GM19468 (cell line): ENCODE data around the gene MS4A6A.
"Not testable (repeated sequence)": the region's sequence is repeated elsewhere in the genome, so short reads cannot be mapped to it uniquely, and the experiment has no call there.

Experiments used
- ATAC-seq: cut with Tn5 transposase; IDR thresholded peaks from one replicate; pipeline ENCODE4 v1.9.1; 2021; ENCODE audit warnings: mild to moderate bottlenecking, moderate library complexity, moderate number of reproducible peaks; ENCODE audit not compliant: unreplicated experiment; ENCODE audit errors: extremely low read depth

MS4A6A gene, protein sequence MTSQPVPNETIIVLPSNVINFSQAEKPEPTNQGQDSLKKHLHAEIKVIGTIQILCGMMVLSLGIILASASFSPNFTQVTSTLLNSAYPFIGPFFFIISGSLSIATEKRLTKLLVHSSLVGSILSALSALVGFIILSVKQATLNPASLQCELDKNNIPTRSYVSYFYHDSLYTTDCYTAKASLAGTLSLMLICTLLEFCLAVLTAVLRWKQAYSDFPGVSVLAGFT

GRCh38 chr11:60182541-60183330 is at the start of gene MS4A6A:
TSS of gene MS4A6A (minus strand) at chr11:60183083. CDS start at chr11:60181727, 1,356 bp downstream.
- ATAC-seq: no peak

DNA sequence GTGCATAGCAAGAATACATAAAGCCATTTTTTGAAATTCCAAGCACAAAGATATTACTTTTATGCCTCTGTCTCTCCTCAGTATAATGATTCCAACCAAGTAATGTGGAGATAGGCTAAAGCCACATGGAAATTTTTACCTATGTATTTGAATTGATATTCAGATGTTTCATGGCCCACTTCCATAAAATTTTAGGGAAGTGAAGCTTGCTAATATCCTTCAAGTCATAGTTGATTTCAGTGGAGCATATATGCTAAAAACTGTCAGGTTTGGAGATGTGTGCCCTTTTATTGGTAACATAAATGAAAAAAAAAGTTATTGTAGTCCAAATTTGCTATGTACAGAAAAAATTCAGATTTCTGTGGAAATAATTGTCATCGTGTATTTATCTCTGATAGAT is 47.8 kb upstream of the MS4A6A start:
- no peak for ATAC-seq

DNA sequence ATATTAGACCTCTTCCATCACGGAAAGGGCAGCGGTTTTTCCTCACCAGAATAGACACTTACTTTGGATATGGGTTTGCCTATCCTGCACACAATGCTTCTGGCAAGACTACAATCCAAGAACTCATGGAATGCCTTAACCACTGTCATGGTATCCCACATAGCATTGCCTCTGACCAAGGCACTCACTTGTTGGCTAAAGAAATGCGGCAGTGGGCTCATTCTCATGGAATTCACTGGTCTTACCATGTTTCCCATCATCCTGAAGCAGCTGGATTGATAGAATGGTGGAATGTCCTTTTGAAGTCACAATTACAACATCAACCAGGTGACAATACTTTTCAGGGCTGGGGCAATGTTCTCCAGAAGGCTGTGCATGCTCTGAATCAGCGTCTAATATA is 39.3 kb upstream of the MS4A6A start:
- no peak for ATAC-seq

GRCh38 chr11:60221692-60222091 is 38.8 kb upstream of the MS4A6A start:
- no peak for ATAC-seq

GRCh38 chr11:60221181-60221580 is 38.3 kb upstream of the MS4A6A start:
- no peak for ATAC-seq

DNA sequence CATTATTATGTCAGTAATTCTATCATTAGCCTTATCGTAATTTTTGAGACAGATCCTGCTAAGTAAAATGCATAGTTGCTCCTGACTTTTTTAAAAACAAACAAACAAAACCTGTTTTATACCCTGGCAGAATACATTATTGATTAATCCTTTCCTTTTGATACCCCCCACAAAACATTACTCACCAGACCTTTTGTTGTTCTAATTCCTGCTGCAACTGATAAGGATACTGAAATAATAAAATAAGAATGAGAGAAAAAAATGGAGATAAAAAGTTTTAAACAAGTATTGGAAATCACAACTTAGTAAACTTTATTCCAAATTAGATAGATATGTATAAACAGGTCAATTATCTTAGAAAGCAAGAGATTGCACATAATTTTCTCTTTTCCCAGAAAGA is 31.5 kb upstream of the MS4A6A start:
- no peak for ATAC-seq

GRCh38 chr11:60211206-60211605 is 28.3 kb upstream of the MS4A6A start:
- no peak for ATAC-seq

- no peak for ATAC-seq
Measured at GRCh38 chr11:60209977-60210376, 27.1 kb upstream of the MS4A6A start.

DNA sequence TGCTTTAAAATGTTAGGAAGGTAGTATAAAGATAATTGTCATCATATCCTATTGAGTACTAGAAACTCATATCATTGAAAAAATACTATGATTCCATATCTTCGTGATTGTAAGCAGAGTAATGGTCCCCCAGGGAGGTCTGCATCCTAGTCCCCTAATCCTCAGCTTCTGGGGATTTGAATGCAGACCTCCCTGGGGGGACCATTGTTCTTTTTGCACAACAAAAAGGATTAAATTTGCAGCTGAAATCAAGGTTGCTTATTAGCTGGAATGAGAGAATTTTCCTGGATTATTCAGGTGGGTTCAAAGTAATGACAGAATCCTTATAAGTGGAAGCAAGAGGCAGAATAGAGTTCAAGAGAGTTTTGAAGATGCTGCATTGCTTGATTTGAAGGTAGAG is 26.1 kb upstream of the MS4A6A start:
- ATAC-seq: no peak

GRCh38 chr11:60208146-60208895 is 25.4 kb upstream of the MS4A6A start:
- no peak for ATAC-seq

DNA sequence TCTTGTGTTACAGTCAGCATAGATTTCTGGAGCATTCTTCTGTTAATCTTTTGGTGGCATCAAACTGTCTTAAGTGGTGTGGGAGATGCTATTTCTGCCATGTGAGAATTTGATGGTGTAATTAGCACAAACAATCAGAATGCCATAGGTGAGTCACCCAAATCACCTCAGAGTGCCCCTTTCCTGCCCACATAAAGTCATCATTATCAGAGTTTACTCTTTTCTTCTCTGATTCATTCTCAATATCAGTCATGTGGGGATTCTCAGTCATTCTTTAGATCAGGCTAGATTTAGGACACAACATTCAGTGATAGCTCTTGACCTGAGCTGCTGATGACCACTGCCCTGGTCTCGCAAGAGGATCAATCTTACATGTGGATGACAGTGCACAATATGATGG is 23.7 kb upstream of the MS4A6A start:
- no peak for ATAC-seq

GRCh38 chr11:60204922-60205321 is 22.0 kb upstream of the MS4A6A start:
- ATAC-seq: no peak

DNA sequence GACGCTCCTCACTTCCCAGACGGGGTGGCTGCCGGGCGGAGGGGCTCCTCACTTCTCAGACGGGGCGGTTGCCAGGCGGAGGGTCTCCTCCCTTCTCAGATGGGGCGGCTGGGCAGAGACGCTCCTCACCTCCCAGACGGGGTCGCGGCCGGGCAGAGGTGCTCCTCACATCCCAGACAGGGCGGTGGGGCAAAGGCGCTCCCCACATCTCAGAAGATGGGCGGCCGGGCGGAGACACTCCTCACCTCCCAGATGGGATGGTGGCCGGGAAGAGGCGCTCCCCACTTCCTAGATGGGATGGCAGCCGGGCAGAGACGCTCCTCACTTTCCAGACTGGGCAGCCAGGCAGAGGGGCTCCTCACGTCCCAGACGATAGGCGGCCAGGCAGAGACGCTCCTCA is 18.5 kb upstream of the MS4A6A start:
- ATAC-seq: not testable (repeated sequence)

GRCh38 chr11:60197442-60197841 is 14.6 kb upstream of the MS4A6A start:
- no peak for ATAC-seq

- ATAC-seq: no peak
Measured at GRCh38 chr11:60195923-60196368, 13.1 kb upstream of the MS4A6A start.

DNA sequence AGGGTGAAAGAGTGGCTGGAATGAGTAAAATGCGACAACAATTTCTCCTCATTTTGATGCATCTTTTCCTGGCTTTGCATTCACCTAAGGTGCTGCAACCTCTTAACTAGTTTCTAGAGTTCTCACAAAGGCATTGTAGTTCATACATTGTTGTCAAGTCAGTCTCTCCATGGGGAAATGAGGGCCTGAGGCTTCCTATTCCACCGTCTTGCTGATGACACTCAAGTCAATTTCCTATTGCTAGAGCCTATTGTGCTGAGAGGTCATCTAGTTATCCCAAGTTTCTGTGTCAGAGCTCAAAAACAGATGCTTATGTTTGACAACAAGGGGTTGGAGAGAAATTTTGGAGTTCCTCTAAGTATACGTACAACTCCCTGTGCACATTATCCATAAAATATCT is 11.6 kb upstream of the MS4A6A start:
- no peak for ATAC-seq

DNA sequence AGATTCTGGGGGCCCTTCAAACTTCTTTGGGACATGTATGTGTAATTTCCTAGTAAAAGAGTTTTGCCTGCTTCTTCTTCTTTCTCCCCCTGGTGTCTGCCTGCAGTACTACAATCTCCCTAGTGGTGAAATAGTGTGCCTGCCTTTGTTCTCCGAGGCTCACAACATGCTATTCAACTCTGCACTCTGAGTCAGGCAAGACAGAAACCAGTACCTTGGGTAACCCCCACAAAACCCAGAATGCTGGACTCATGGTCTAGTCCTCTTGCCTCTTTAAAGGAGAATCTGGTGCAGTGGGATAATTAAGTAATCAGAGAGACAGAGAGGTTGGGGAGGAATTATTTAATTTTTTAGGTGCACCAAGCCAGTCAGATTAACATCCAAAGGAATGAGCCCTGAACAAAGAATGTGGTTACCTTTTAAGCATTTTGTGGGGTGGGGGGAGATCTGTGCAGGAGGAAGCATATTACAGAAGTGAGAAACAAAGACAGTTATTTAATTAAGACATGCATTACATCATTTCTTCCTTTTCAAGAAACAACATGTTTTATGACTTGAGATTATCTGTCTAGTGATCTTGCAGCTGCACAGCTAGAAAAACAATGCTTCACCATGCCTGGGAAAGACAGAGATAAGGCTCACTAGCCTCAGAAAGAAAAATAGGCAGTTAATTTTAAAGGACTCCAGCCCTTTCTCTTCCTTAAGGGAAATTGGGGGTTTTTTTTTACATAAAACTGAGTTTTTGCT is 11.0 kb upstream of the MS4A6A start:
- peak; percentile 42 for ATAC-seq

GRCh38 chr11:60192564-60192963 is 9.7 kb upstream of the MS4A6A start:
- not testable (repeated sequence) for ATAC-seq

- ATAC-seq: not testable (repeated sequence)
Measured at GRCh38 chr11:60188481-60188880, 5.6 kb upstream of the MS4A6A start.

- not testable (repeated sequence) for ATAC-seq
Measured at GRCh38 chr11:60186128-60186527, 3.2 kb upstream of the MS4A6A start.
